Gastroesophageal sphincter (tissue), 3 donors: Measurements from ENCODE around the gene TTLL5.

Experiments used
- EP300 ChIP-seq: sonication (generic); formaldehyde crosslinking; IDR thresholded peaks from one replicate; pipeline ENCODE4 v1.6.1; 2017; ENCODE audit warnings: antibody characterized with exemption, mild to moderate bottlenecking
- POLR2A ChIP-seq, 2 donors: fragments of 450-650 bp; IDR thresholded peaks; one replicate each; pipeline ENCODE4 v1.6.1; 2017; ENCODE audit warnings: antibody characterized with exemption in 2 of 2, mild to moderate bottlenecking in 2 of 2, moderate library complexity in 1 of 2
- POLR2AphosphoS5 ChIP-seq: sonication (generic); formaldehyde crosslinking; IDR thresholded peaks from one replicate; pipeline ENCODE4 v1.6.1; 2017; ENCODE audit warnings: antibody characterized with exemption
- TF ChIP-seq, protein P1 (sequence below), 4 experiments: fragments of 200-600 bp in 2 of 4; fragments of 450-650 bp in 2 of 4; sonication (generic) in 1 of 4; IDR thresholded peaks; one replicate each; pipeline ENCODE4 v1.5.1; 2017 to 2019; ENCODE audit warnings: antibody characterized with exemption in 4 of 4, mild to moderate bottlenecking in 2 of 4, moderate library complexity in 2 of 4

- TF ChIP-seq EP300 (no peak), POLR2A (IDR thresholded peaks at IDR 0.05) (no peak), POLR2AphosphoS5 (no peak)
- TF ChIP-seq, protein P1, sequence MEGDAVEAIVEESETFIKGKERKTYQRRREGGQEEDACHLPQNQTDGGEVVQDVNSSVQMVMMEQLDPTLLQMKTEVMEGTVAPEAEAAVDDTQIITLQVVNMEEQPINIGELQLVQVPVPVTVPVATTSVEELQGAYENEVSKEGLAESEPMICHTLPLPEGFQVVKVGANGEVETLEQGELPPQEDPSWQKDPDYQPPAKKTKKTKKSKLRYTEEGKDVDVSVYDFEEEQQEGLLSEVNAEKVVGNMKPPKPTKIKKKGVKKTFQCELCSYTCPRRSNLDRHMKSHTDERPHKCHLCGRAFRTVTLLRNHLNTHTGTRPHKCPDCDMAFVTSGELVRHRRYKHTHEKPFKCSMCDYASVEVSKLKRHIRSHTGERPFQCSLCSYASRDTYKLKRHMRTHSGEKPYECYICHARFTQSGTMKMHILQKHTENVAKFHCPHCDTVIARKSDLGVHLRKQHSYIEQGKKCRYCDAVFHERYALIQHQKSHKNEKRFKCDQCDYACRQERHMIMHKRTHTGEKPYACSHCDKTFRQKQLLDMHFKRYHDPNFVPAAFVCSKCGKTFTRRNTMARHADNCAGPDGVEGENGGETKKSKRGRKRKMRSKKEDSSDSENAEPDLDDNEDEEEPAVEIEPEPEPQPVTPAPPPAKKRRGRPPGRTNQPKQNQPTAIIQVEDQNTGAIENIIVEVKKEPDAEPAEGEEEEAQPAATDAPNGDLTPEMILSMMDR (IDR thresholded peaks at IDR 0.05): no peak
These were observed 63.6 kb downstream of the TTLL5 start for GRCh38 chr14:75724414-75725204.
